Measurements from ENCODE around the gene BCAS3. TPM values are rescaled to one million over a fixed set of nuclear protein-coding genes. Genes with fewer than 3 reads are reported as not detected.

The BCAS3 gene
- total RNA-seq, 1 donor from 2014 or later: 64.9 TPM

GRCh38 chr17:61410141-61411010 lies 732.7 kb downstream of the BCAS3 start:
- Mint-ChIP-seq H3K27ac (peak overlapping the region; percentile 90), H3K4me1 (peaks cover 57% of the 10 kb centered on the region), H3K36me3 (peaks cover 17% of the 10 kb centered on the region), H3K9me3 (no peaks in the 10 kb centered on the region), H3K27me3 (ENCODE audit: low read depth) (peaks cover 3% of the 10 kb centered on the region), H3K4me3 (peak overlapping the region; percentile 76)
- peak; percentile 86 to 94 for DNase-seq (ENCODE audit: low spot score in 2 of 2, unreplicated experiment in 2 of 2)
- TF ChIP-seq CTCF (IDR thresholded peaks at IDR 0.05; ENCODE audit: unreplicated experiment): peak; percentile 68

- DNase-seq (ENCODE audit: low spot score in 2 of 2, unreplicated experiment in 2 of 2): no peak
- Mint-ChIP-seq H3K27ac (peak overlapping the region; percentile 94), H3K36me3 (peaks cover 17% of the 10 kb centered on the region), H3K4me1 (peaks cover 60% of the 10 kb centered on the region), H3K27me3 (ENCODE audit: low read depth) (peaks cover 3% of the 10 kb centered on the region), H3K4me3 (peak overlapping the region; percentile 78), H3K9me3 (no peaks in the 10 kb centered on the region)
- peak; percentile 43 for TF ChIP-seq CTCF (IDR thresholded peaks at IDR 0.05; ENCODE audit: unreplicated experiment)
Observed at GRCh38 chr17:61411011-61411260, 733.3 kb downstream of the BCAS3 start.

GRCh38 chr17:61411261-61412142 lies 733.9 kb downstream of the BCAS3 start:
- Mint-ChIP-seq H3K27ac (peak overlapping the region; percentile 94), H3K4me3 (peak overlapping the region; percentile 78), H3K4me1 (peaks cover 60% of the 10 kb centered on the region), H3K9me3 (no peaks in the 10 kb centered on the region), H3K36me3 (peaks cover 11% of the 10 kb centered on the region), H3K27me3 (ENCODE audit: low read depth) (no peaks in the 10 kb centered on the region)
- DNase-seq (ENCODE audit: low spot score in 2 of 2, unreplicated experiment in 2 of 2): peak; percentile 55 to 79
- no peak for TF ChIP-seq CTCF (IDR thresholded peaks at IDR 0.05; ENCODE audit: unreplicated experiment)

- peak; percentile 99 for TF ChIP-seq CTCF (IDR thresholded peaks at IDR 0.05; ENCODE audit: unreplicated experiment)
- Mint-ChIP-seq H3K4me1 (peaks cover 57% of the 10 kb centered on the region), H3K27me3 (ENCODE audit: low read depth) (no peaks in the 10 kb centered on the region), H3K9me3 (no peaks in the 10 kb centered on the region), H3K4me3 (peak overlapping the region; percentile 78), H3K36me3 (peaks cover 5% of the 10 kb centered on the region), H3K27ac (peak overlapping the region; percentile 79)
- peak; percentile 80 to 96 for DNase-seq (ENCODE audit: low spot score in 2 of 2, unreplicated experiment in 2 of 2)
Observed at GRCh38 chr17:61412143-61412859, 734.6 kb downstream of the BCAS3 start.

GRCh38 chr17:61412860-61413660 lies 735.4 kb downstream of the BCAS3 start:
- Mint-ChIP-seq H3K27me3 (ENCODE audit: low read depth) (no peaks in the 10 kb centered on the region), H3K4me3 (peak overlapping the region; percentile 78), H3K9me3 (no peaks in the 10 kb centered on the region), H3K27ac (peak overlapping the region; percentile 73), H3K36me3 (no peaks in the 10 kb centered on the region), H3K4me1 (peaks cover 50% of the 10 kb centered on the region)
- no peak for TF ChIP-seq CTCF (IDR thresholded peaks at IDR 0.05; ENCODE audit: unreplicated experiment)
- DNase-seq (ENCODE audit: low spot score in 2 of 2, unreplicated experiment in 2 of 2): no peak
